ENCODE results near the gene SLF2.

DNA sequence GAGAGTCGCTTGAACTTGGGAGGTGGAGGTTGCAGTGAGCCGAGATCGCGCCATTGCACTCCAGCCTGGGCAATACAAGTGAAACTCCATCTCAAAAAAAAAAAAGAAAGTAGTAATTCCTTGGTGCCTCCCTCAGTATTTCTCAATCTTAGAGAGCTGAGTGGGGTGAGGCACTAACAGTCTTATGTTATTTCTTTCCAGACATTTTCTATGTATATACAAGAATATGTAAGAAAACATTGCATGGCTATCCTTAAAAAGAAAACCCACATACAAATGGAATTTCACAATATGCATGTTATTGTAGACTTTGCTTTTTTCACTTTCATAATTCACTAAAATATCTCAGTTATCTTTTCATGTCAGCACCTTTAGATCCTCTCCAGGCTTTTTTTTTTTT, 13.6 kb upstream of the SLF2 start:
- TF ChIP-seq CTCF (IDR thresholded peaks at IDR 0.05) = no peak
- no peak for TF ChIP-seq POLR2A (IDR thresholded peaks at IDR 0.05)

Data from stomach (tissue), 4 donors.